ENCODE data around the gene RHOC. TPM values are rescaled to one million over a fixed set of nuclear protein-coding genes. Genes with fewer than 3 reads are reported as not detected.
A peak's percentile ranks its signal among the peaks of the same experiment; 100 is the strongest.
"Not testable (repeated sequence)": the region's sequence is repeated elsewhere in the genome, so short reads cannot be mapped to it uniquely, and the experiment has no call there.

Gene RHOC
- total RNA-seq, 1 donor: 379 TPM

DNA sequence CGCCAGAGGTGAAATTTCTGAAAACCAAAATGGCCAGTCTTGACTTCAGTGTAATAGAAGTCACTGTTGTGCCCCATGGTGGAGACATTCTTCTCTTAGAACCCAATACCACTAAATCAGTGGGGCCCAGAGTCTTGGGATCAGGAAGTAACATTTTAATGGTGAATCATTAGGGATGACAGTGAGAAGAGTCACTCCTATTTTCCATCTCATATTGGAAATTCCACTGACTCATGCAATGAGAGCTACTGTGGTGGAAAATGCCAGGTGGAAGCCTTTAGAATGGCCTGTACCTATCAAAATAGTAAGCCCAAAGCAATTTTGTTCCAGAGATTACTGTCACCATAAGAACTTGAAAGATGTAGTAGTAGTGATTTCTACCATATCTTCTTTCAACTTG lies 28.8 kb upstream of the RHOC start:
- TF ChIP-seq, protein P1, sequence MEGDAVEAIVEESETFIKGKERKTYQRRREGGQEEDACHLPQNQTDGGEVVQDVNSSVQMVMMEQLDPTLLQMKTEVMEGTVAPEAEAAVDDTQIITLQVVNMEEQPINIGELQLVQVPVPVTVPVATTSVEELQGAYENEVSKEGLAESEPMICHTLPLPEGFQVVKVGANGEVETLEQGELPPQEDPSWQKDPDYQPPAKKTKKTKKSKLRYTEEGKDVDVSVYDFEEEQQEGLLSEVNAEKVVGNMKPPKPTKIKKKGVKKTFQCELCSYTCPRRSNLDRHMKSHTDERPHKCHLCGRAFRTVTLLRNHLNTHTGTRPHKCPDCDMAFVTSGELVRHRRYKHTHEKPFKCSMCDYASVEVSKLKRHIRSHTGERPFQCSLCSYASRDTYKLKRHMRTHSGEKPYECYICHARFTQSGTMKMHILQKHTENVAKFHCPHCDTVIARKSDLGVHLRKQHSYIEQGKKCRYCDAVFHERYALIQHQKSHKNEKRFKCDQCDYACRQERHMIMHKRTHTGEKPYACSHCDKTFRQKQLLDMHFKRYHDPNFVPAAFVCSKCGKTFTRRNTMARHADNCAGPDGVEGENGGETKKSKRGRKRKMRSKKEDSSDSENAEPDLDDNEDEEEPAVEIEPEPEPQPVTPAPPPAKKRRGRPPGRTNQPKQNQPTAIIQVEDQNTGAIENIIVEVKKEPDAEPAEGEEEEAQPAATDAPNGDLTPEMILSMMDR (IDR thresholded peaks at IDR 0.05; ENCODE audit: insufficient read depth, low read depth, low read length): no peak
- no peak overlapping the region for H3K4me3 ChIP-seq (ENCODE audit: low read depth, low read length)
- DNase-seq (ENCODE audit: low read depth): peak; percentile 33

DNA sequence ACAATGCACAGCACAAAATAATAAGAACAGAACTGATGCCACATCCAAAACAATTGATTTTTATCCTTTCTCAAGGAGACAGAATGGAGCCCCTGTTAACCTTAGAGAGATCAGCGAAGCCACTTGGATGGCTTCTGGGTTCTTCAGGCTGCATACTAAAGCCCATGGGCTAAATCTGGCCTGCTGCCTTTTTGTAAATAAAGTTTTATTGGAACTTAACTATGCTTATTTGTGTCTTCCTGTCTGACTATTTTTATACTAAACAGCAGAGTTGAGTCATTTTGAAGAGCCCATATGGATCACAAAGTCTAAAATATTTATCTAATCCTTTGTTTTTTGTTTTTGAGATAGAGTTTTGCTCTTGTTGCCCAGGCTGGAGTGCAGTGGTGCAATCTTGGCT lies 24.5 kb upstream of the RHOC start:
- DNase-seq (ENCODE audit: low read depth): no peak
- H3K4me3 ChIP-seq (ENCODE audit: low read depth, low read length): no peak overlapping the region
- TF ChIP-seq, protein P1 (IDR thresholded peaks at IDR 0.05; ENCODE audit: insufficient read depth, low read depth, low read length): no peak

DNA sequence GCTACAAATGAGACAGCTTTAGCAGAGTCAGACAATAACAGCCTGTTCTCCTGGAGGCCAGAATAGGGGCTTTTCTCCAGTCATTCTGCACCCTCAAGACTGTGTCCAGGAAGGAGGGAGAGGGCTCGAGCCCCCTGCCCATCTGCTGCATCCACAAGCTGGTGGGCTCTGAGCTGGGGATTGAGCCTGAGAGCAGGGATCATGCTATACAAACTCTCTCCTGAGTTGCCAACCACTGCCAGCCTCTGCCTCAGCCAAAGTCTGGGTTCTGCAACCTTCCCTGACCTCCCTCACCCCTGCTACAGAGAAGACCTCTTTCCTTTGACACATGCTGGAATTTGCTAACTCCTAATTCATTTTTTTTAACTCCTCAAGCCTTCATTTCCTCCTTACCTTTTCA lies 23.0 kb upstream of the RHOC start:
- TF ChIP-seq, protein P1 (IDR thresholded peaks at IDR 0.05; ENCODE audit: insufficient read depth, low read depth, low read length): no peak
- DNase-seq (ENCODE audit: low read depth): no peak
- no peak overlapping the region for H3K4me3 ChIP-seq (ENCODE audit: low read depth, low read length)

DNA sequence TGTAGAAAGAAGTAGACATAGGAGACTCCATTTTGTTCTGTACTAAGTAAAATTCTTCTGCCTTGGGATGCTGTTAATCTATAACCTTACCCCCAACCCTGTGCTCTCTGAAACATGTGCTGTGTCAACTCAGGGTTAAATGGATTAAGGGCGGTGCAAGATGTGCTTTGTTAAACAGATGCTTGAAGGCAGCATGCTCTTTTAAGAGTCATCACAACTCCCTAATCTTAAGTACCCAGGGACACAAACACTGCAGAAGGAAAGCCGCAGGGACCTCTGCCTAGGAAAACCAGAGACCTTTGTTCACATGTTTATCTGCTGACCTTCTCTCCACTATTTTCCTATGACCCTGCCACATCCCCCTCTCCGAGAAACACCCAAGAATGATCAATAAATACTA lies 22.1 kb upstream of the RHOC start:
- DNase-seq (ENCODE audit: low read depth); H3K4me3 ChIP-seq (ENCODE audit: low read depth, low read length): not testable (repeated sequence)

DNA sequence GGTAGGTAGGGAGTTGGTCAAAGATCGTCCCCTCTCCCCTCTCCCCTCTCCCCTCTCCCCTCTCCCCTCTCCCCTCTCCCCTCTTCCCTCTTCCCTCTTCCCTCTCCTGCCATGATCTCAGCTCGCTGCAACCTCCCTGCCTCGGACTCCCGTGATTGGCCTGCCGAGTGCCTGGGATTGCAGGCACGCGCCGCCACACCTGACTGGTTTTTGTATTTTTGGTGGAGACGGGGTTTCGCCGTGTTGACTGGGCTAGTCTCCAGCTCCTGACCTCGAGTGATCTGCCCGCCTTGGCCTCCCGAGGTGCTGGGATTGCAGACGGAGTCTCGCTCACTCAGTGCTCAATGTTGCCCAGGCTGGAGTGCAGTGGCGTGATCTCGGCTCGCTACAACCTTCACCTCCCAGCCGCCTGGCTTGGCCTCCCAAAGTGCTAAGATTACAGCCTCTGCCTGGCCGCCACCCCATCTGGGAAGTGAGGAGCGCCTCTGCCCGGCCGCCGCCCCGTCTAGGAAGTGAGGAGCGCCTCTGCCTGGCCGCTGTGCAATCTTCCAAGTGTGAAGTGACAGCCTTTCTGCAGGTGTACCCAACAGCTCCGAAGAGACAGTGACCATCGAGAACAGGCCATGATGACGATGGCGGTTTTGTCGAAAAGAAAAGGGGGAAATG lies 21.5 kb upstream of the RHOC start:
- not testable (repeated sequence) for DNase-seq (ENCODE audit: low read depth)

DNA sequence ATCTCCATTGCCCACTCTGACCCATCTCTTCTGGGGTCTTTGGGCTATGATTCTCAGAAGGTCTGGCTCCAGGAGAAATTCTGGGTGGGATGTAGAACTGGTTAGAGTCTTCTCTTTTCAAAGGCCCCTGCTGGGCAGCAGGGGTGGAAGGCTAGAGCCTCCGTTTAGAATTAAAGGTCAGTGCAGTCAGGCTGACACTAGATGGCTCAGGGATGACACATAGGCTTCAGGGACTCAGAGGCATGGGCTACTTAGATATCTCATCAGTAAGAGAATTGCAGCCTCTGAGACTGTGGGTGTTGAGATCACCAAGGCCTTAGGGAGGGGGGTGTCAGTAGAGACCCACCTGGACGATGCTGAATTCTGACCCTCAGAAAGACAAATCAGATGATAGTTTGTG lies 20.8 kb upstream of the RHOC start:
- no peak overlapping the region for H3K4me3 ChIP-seq (ENCODE audit: low read depth, low read length)
- no peak for DNase-seq (ENCODE audit: low read depth)
- TF ChIP-seq, protein P1 (IDR thresholded peaks at IDR 0.05; ENCODE audit: insufficient read depth, low read depth, low read length): no peak

More for the DNA sequence above, 21.5 kb upstream of the RHOC start:
- H3K4me3 ChIP-seq (ENCODE audit: low read depth, low read length): not testable (repeated sequence)

DNA sequence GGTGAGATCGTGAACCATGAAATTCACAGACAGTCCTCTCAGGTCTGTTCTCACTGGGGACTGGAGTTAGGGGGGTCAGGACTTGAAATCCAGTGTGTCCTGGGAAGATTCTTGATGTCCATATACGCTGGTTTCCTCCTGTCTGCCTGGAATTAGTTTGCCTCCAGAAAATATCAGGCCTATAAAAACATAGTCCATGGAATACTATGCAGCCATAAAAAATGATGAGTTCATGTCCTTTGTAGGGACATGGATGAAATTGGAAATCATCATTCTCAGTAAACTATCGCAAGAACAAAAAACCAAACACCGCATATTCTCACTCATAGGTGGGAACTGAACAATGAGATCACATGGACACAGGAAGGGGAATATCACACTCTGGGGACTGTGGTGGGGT lies 17.3 kb upstream of the RHOC start:
- not testable (repeated sequence) for DNase-seq (ENCODE audit: low read depth); H3K4me3 ChIP-seq (ENCODE audit: low read depth, low read length)

DNA sequence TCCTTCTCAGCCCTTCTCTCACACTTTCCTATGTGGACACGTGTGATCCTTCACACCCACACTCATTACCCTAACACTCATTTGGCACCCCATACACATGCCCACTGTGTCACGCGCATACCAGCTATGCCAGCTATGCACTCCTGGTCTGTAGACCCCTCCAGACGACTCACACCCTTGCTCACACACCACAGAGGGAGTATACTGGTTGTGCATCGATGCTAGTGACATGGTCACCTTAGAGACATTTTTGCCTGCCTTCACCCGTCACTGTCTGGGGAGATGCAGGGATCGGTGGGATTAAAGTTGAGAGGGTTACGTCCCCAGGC lies 16.5 kb upstream of the RHOC start:
- TF ChIP-seq, protein P1 (IDR thresholded peaks at IDR 0.05; ENCODE audit: insufficient read depth, low read depth, low read length): no peak

More for the DNA sequence above, 16.5 kb upstream of the RHOC start:
- H3K4me3 ChIP-seq (ENCODE audit: low read depth, low read length): no peak overlapping the region
- DNase-seq (ENCODE audit: low read depth): no peak
